ENCODE measurements around the gene LYPD6B.

LYPD6B gene

GRCh38 chr2:149042881-149043280 lies 4.4 kb downstream of the LYPD6B start:
- Mint-ChIP-seq H3K36me3 (ENCODE audit: low read depth) (no peaks in the 10 kb centered on the region), H3K27ac (no peak overlapping the region), H3K4me1 (ENCODE audit: low read depth) (no peaks in the 10 kb centered on the region), H3K4me3 (no peak overlapping the region), H3K9me3 (peaks cover 16% of the 10 kb centered on the region), H3K27me3 (peaks cover 39% of the 10 kb centered on the region)
- DNase-seq = no peak

GRCh38 chr2:149044500-149044899 lies 6.0 kb downstream of the LYPD6B start:
- H3K4me3 Mint-ChIP-seq = no peak overlapping the region
- DNase-seq = no peak
- H3K27me3 Mint-ChIP-seq = peaks cover 31% of the 10 kb centered on the region
- H3K36me3 Mint-ChIP-seq (ENCODE audit: low read depth) = no peaks in the 10 kb centered on the region
- peaks cover 21% of the 10 kb centered on the region for H3K9me3 Mint-ChIP-seq
- H3K27ac Mint-ChIP-seq = no peak overlapping the region
- H3K4me1 Mint-ChIP-seq (ENCODE audit: low read depth) = no peaks in the 10 kb centered on the region

- Mint-ChIP-seq H3K4me3 (no peak overlapping the region), H3K27ac (no peak overlapping the region), H3K4me1 (ENCODE audit: low read depth) (no peaks in the 10 kb centered on the region), H3K9me3 (peaks cover 21% of the 10 kb centered on the region), H3K36me3 (ENCODE audit: low read depth) (no peaks in the 10 kb centered on the region), H3K27me3 (peaks cover 11% of the 10 kb centered on the region)
- no peak for DNase-seq
Measured at GRCh38 chr2:149047118-149047517, 8.6 kb downstream of the LYPD6B start.

- no peaks in the 10 kb centered on the region for H3K4me1 Mint-ChIP-seq (ENCODE audit: low read depth)
- peaks cover 14% of the 10 kb centered on the region for H3K27me3 Mint-ChIP-seq
- H3K9me3 Mint-ChIP-seq = peaks cover 21% of the 10 kb centered on the region
- no peak for DNase-seq
- no peaks in the 10 kb centered on the region for H3K36me3 Mint-ChIP-seq (ENCODE audit: low read depth)
- H3K27ac Mint-ChIP-seq = no peak overlapping the region
- no peak overlapping the region for H3K4me3 Mint-ChIP-seq
Measured at GRCh38 chr2:149049142-149049541, 10.6 kb downstream of the LYPD6B start.

GRCh38 chr2:149050188-149050587 lies 11.7 kb downstream of the LYPD6B start:
- peaks cover 19% of the 10 kb centered on the region for H3K27me3 Mint-ChIP-seq
- no peak for DNase-seq
- no peak overlapping the region for H3K27ac Mint-ChIP-seq
- H3K4me3 Mint-ChIP-seq = no peak overlapping the region
- no peaks in the 10 kb centered on the region for H3K36me3 Mint-ChIP-seq (ENCODE audit: low read depth)
- peaks cover 21% of the 10 kb centered on the region for H3K9me3 Mint-ChIP-seq
- no peaks in the 10 kb centered on the region for H3K4me1 Mint-ChIP-seq (ENCODE audit: low read depth)

GRCh38 chr2:149055751-149056150 lies 17.3 kb downstream of the LYPD6B start:
- Mint-ChIP-seq H3K9me3 (no peaks in the 10 kb centered on the region), H3K4me3 (no peak overlapping the region), H3K27me3 (peaks cover 36% of the 10 kb centered on the region), H3K27ac (no peak overlapping the region), H3K4me1 (ENCODE audit: low read depth) (no peaks in the 10 kb centered on the region), H3K36me3 (ENCODE audit: low read depth) (no peaks in the 10 kb centered on the region)
- no peak for DNase-seq

- Mint-ChIP-seq H3K27me3 (peaks cover 36% of the 10 kb centered on the region), H3K4me3 (no peak overlapping the region), H3K4me1 (ENCODE audit: low read depth) (no peaks in the 10 kb centered on the region), H3K36me3 (ENCODE audit: low read depth) (no peaks in the 10 kb centered on the region), H3K9me3 (no peaks in the 10 kb centered on the region), H3K27ac (no peak overlapping the region)
- no peak for DNase-seq
Measured at GRCh38 chr2:149056541-149057255, 18.2 kb downstream of the LYPD6B start.

- peaks cover 35% of the 10 kb centered on the region for H3K27me3 Mint-ChIP-seq
- no peaks in the 10 kb centered on the region for H3K36me3 Mint-ChIP-seq (ENCODE audit: low read depth)
- no peaks in the 10 kb centered on the region for H3K9me3 Mint-ChIP-seq
- no peak overlapping the region for H3K27ac Mint-ChIP-seq
- H3K4me3 Mint-ChIP-seq = no peak overlapping the region
- no peaks in the 10 kb centered on the region for H3K4me1 Mint-ChIP-seq (ENCODE audit: low read depth)
- no peak for DNase-seq
Measured at GRCh38 chr2:149057401-149057800, 18.9 kb downstream of the LYPD6B start.

GRCh38 chr2:149058936-149059335 lies 20.4 kb downstream of the LYPD6B start:
- Mint-ChIP-seq H3K4me3 (no peak overlapping the region), H3K9me3 (no peaks in the 10 kb centered on the region), H3K4me1 (ENCODE audit: low read depth) (no peaks in the 10 kb centered on the region), H3K36me3 (ENCODE audit: low read depth) (no peaks in the 10 kb centered on the region), H3K27me3 (peaks cover 34% of the 10 kb centered on the region), H3K27ac (no peak overlapping the region)
- DNase-seq = no peak

GRCh38 chr2:149059822-149060221 lies 21.3 kb downstream of the LYPD6B start:
- H3K4me1 Mint-ChIP-seq (ENCODE audit: low read depth) = no peaks in the 10 kb centered on the region
- no peaks in the 10 kb centered on the region for H3K9me3 Mint-ChIP-seq
- H3K4me3 Mint-ChIP-seq = no peak overlapping the region
- H3K36me3 Mint-ChIP-seq (ENCODE audit: low read depth) = no peaks in the 10 kb centered on the region
- H3K27ac Mint-ChIP-seq = no peak overlapping the region
- no peak for DNase-seq
- H3K27me3 Mint-ChIP-seq = peaks cover 30% of the 10 kb centered on the region

GRCh38 chr2:149061133-149061745 lies 22.7 kb downstream of the LYPD6B start:
- H3K4me1 Mint-ChIP-seq (ENCODE audit: low read depth) = no peaks in the 10 kb centered on the region
- no peak overlapping the region for H3K4me3 Mint-ChIP-seq
- DNase-seq = no peak
- no peaks in the 10 kb centered on the region for H3K36me3 Mint-ChIP-seq (ENCODE audit: low read depth)
- no peak overlapping the region for H3K27ac Mint-ChIP-seq
- H3K9me3 Mint-ChIP-seq = no peaks in the 10 kb centered on the region
- peaks cover 21% of the 10 kb centered on the region for H3K27me3 Mint-ChIP-seq

- H3K36me3 Mint-ChIP-seq (ENCODE audit: low read depth) = no peaks in the 10 kb centered on the region
- peaks cover 14% of the 10 kb centered on the region for H3K27me3 Mint-ChIP-seq
- H3K9me3 Mint-ChIP-seq = no peaks in the 10 kb centered on the region
- H3K27ac Mint-ChIP-seq = no peak overlapping the region
- H3K4me1 Mint-ChIP-seq (ENCODE audit: low read depth) = no peaks in the 10 kb centered on the region
- no peak overlapping the region for H3K4me3 Mint-ChIP-seq
- no peak for DNase-seq
Measured at GRCh38 chr2:149062531-149062930, 24.0 kb downstream of the LYPD6B start.

GRCh38 chr2:149063177-149063576 lies 24.7 kb downstream of the LYPD6B start:
- no peaks in the 10 kb centered on the region for H3K9me3 Mint-ChIP-seq
- no peaks in the 10 kb centered on the region for H3K36me3 Mint-ChIP-seq (ENCODE audit: low read depth)
- H3K4me1 Mint-ChIP-seq (ENCODE audit: low read depth) = no peaks in the 10 kb centered on the region
- peaks cover 7% of the 10 kb centered on the region for H3K27me3 Mint-ChIP-seq
- no peak overlapping the region for H3K4me3 Mint-ChIP-seq
- no peak overlapping the region for H3K27ac Mint-ChIP-seq
- no peak for DNase-seq

GRCh38 chr2:149064365-149064841 lies 25.9 kb downstream of the LYPD6B start:
- H3K4me1 Mint-ChIP-seq (ENCODE audit: low read depth) = peaks cover 7% of the 10 kb centered on the region
- H3K9me3 Mint-ChIP-seq = no peaks in the 10 kb centered on the region
- H3K27ac Mint-ChIP-seq = no peak overlapping the region
- H3K36me3 Mint-ChIP-seq (ENCODE audit: low read depth) = no peaks in the 10 kb centered on the region
- no peak overlapping the region for H3K4me3 Mint-ChIP-seq
- DNase-seq = no peak
- no peaks in the 10 kb centered on the region for H3K27me3 Mint-ChIP-seq

- no peaks in the 10 kb centered on the region for H3K9me3 Mint-ChIP-seq
- H3K27ac Mint-ChIP-seq = no peak overlapping the region
- no peaks in the 10 kb centered on the region for H3K36me3 Mint-ChIP-seq (ENCODE audit: low read depth)
- H3K27me3 Mint-ChIP-seq = peaks cover 4% of the 10 kb centered on the region
- peaks cover 13% of the 10 kb centered on the region for H3K4me1 Mint-ChIP-seq (ENCODE audit: low read depth)
- no peak for DNase-seq
- H3K4me3 Mint-ChIP-seq = no peak overlapping the region
Measured at GRCh38 chr2:149064856-149065630, 26.5 kb downstream of the LYPD6B start.

Data from activated T-cell treated with anti-CD3 and anti-CD28 coated beads, Interleukin-2, amount 50 U/mL, for 24 hours (primary cell).